HG02885 (cell line): ENCODE results near the gene LZTS2.

Experiments used
- ATAC-seq: cut with Tn5 transposase; IDR thresholded peaks from one replicate; pipeline ENCODE4 v1.9.1; 2021; ENCODE audit warnings: mild to moderate bottlenecking; ENCODE audit not compliant: unreplicated experiment, poor library complexity

The LZTS2 gene

DNA sequence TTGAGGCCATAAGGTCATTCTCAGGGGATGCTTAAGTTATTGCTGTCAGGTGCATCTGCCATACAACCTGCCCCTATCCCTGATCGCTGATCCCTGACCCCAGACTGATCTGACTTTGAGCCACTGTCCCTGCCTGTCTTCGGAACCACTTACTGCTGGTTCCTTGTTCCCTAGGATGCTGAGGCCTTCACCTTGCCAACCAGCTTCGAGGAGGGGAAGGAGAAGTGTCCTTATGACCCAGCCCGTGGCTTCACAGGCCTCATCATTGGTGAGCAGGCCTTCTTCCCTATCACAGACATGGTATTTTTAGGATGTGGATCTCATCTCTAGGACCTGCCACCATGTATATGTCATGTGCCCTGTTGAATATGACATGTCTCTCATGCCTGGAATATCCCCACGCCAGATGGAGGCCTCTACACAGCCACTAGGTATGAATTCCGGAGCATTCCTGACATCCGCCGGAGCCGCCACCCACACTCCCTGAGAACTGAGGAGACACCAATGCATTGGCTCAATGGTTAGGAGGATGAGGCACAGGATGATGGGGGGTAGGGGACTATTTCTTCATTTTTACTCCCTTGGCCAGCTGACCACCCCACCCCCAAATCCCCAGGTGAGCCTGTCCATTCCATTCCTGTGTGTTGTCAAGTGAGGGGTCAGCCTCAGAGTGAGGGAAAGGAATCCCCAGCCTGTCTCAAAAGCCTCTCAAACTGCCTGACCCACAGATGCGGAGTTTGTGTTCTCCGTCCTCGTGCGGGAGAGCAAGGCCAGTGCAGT lies 21.3 kb upstream of the LZTS2 start:
- ATAC-seq = no peak

DNA sequence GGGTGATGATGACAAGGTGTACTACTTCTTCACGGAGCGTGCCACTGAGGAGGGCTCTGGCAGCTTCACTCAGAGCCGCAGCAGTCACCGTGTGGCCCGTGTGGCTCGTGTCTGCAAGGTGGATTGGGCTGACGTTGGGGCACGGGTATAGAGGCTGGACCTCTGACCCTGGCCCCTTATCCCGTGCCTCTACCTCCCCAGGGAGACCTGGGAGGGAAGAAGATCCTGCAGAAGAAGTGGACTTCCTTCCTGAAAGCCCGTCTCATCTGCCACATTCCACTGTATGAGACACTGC lies 20.8 kb upstream of the LZTS2 start:
- no peak for ATAC-seq

DNA sequence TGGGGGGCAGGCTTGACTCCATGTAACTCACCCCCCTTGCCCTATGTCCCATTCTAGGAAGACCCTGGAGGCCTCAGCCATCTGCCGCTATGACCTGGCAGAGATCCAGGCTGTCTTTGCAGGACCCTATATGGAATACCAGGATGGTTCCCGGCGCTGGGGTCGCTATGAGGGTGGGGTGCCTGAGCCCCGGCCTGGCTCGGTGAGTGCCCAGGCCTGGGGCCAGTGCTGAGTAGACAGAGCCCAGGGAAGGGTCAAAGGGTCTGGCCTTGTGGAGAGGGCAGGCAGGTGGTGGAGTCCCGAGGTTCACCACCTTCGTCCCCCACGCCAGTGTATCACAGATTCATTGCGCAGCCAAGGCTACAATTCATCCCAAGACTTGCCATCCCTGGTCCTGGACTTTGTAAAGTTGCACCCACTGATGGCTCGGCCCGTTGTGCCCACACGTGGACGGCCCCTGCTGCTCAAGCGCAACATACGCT lies 19.8 kb upstream of the LZTS2 start:
- no peak for ATAC-seq

DNA sequence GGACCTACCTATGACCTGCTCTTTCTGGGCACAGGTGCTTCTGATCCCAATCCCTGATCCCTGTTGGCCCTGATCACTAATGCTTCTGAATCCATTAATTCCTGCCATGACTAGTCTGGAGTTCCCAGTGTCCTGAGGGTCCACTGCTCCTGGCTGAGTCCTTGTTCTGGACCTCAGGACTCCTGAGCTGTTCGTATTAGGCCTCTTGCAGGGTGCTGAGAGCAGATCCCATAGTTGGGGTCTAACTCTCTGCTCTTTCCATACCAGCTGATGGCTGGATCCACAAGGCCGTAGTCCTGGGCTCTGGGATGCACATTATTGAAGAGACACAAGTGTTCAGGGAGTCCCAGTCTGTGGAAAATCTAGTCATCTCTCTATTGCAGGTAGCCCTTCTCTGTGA lies 19.3 kb upstream of the LZTS2 start:
- no peak for ATAC-seq

DNA sequence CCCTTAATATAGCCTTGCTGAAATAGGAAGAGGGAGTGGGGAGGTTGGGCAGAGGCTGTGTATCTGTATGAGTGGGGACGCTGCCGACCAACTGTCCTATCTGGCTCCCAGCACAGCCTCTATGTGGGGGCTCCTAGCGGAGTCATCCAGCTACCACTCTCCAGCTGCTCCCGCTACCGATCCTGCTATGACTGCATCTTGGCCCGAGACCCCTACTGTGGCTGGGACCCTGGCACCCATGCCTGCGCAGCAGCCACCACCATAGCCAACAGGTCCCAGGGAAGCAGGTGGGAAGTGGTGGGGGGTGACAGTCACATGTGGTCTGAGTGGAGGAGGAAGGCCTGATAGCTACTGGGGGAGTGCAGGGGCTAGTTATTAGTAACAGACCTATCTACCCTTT lies 18.9 kb upstream of the LZTS2 start:
- no peak for ATAC-seq

DNA sequence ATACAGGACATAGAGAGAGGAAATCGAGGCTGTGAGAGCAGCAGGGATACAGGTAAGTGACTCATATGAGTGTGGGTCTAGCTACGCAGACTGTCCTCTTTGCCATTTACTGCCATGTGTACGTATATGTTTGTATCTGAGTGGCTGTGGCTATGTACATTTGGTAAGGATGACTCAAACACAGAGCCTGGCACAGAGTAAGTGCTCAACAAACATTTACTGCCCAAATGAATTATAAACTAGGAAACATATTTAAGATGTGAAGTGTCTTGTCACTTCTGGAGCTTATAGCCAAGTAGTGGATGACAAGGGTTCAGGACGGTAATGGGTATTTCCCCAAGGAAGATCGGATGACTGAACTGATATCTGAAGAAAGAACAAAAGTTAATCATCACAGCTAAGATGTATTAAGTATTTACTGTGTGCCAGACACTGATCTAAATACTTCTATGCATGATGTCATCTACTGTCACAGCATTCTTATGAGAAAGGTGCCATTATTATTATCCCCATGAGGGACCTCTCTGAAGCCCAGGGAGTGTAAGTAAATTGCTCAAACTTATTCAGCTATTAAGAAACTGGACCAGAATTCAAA lies 18.3 kb upstream of the LZTS2 start:
- no peak for ATAC-seq

DNA sequence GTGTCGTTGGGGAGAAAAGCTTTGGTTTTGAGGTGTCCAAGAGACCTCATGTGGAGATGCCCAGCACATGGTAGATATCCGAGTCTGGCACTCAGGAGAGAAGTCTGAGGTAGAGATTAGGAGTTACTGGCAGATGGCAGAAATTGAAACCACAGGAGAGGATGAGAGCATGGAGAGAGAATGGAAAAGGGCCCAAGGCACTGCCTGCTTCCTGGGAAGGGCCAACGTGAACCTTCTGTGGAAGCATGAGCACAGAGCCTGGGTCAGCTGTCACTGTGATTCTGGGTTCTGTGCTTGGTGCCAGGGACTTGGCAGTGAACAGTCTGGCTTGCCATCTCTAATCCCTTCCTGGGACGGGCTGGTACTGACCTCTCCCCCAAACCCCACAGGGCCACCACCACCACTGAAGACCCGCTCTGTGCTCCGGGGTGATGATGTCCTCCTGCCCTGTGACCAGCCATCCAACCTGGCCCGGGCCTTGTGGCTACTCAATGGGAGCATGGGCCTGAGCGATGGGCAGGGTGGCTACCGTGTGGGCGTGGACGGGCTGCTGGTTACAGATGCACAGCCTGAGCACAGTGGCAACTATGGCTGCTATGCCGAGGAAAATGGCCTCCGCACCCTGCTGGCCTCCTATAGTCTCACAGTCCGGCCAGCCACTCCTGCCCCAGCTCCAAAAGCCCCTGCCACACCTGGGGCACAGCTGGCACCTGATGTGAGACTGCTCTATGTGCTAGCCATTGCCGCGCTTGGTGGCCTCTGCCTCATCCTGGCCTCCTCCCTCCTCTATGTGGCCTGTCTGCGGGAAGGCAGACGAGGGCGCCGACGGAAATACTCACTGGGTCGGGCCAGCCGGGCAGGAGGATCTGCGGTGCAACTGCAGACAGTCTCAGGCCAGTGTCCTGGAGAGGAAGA lies 16.4 kb upstream of the LZTS2 start:
- no peak for ATAC-seq

DNA sequence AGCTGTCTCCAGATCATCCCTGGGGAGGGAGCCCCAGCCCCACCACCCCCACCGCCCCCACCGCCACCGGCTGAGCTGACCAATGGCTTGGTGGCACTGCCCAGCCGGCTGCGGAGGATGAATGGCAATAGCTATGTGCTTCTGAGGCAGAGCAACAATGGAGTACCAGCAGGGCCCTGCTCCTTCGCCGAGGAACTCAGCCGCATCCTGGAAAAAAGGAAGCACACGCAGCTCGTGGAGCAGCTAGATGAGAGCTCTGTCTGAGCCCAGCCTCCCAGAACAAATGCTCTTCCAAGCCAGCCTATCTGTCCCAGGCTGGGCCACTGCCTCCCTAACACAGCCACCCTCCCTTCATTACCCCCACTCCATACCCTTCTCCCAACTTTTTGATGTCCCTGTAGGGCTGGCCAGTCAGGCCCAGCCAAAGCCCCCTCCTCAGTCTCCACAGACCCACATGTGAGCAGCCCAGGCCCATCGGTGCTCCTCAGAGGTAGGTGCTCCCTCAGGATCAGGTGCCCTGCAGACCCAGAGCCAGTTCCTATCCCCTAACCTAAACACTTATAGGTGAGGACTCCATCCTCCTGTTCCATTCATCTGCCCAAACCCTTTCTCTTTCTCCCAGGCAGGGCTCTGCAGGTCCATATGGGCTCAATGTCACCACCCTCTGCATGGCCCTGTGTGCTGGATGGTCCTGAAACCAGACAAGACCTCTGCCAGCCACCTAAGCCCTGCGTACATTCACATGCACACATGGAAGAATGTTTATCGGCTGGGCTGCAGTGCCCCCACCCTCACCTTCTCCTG lies 15.5 kb upstream of the LZTS2 start:
- no peak for ATAC-seq

DNA sequence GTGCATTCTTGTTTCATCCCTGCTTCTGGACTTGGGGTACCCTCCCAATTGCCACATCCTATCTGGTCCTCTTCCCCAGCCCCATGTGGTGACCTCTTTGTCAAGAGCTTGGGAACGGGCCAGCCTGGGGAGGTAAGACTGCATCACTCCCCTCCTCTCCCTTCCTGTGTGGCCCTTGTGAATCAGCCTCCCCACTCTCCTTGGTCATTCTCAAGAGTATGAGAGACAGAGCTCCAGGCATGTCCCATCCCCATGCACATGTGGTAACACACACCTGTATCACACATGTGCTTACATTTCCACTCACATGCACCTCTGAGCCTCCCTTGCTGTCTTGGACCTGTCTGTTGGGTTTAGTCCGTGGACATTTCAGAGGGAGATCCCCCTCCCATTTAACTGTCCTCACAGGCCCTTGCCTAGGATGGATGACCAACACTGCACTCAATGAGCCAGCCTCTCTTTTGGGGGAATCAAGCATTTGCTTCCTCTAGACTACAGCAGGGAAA lies 14.9 kb upstream of the LZTS2 start:
- no peak for ATAC-seq

DNA sequence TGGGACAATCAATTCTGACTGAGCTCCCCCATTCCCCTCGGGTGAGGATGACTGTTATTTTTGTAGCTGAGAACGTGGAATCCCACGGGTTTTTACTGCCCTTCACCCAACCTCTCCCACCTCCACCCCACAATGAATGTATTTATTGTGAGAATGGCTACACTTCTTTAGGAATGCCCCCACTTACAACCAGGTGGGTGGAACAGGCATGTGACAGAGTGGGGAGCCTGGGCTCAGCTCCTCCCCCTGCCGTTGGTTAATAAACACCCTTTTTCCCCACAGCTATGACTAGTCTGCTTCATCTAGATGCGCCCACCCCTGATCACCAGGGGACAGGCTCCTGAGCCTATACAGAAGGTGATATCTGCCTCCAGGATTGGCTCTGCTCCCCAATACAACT lies 14.3 kb upstream of the LZTS2 start:
- no peak for ATAC-seq

DNA sequence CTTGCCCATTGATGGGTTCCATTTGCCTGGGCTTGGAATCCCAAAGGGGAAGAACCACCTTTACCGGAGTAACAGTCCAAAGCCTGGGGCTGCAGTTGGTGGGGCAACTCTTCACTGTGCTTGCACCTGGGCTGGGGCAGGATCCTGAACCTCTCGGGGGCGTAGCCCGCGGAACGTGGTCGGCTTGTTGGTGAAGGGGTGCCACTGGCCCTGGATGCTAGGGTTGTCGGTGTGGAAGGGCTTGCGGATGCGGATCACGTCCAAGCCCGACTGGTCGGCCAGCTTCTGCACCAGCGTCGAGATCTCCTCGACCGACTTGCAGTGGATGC lies 13.0 kb upstream of the LZTS2 start:
- ATAC-seq = no peak

DNA sequence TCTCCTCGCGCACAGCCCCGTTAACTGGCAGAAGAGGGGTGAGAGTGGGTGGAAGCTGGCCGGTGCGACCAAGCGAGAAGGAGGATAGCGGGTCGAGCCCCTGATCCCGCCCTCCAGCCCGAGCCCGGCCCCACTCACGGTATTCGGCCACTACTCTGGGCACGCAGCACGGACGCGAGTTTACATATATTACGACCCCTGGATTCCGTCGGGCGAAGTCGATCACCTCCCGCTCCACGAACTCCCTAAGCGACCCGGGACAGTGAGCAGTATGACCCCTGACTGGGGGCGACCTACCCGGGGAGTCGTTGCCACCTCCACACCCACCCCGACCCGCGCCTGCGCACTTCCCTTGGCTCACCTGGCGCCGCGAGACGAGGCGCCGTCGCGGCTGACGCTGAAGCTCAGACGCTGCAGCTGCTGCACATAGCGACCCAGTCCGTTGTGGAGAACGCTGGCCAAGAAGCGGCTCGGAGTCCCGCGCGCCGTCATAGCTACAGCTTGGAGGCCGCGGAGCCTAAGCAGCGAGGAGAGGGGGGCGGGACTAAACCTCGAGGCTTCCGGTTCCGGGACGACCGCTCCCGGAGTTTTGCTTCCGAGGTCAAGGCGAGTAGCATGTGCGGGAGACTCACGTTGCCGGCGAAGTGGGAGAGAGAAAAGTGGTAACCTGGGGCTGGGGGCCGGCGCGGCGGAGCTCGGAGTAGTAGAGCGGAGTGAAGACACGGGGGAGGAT lies 12.5 kb upstream of the LZTS2 start, which contains the start of the genes MRPL43 and TWNK:
TSS of gene MRPL43 (minus strand) at position 546 of the 733 bp plus-strand sequence. CDS start at position 492, 54 bp downstream.
TSS of gene TWNK (plus strand) at position 592 of the 733 bp plus-strand sequence. CDS start 668 bp downstream, outside the sequence.
- peak; percentile 85 for ATAC-seq

DNA sequence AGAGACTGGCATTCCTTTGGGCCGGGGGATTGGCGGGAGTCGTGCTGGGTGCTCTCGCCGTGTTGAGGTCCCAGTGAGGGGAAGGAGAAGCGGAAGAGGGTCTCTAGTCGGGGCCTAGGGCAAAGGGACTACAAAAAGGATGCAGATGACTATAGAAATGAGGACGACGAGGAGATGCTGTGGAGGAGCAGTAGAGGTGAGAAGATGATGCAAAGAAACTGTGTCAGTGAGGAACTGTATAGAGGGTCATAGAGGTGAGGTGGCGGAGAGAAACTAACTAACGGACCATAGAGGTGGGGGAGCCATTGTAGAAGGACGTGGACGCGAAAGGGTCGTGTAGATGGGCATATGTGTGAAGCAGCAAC lies 11.9 kb upstream of the LZTS2 start:
- ATAC-seq = no peak

GRCh38 chr10:100988166-100988565 lies 11.4 kb upstream of the LZTS2 start:
- ATAC-seq = no peak

DNA sequence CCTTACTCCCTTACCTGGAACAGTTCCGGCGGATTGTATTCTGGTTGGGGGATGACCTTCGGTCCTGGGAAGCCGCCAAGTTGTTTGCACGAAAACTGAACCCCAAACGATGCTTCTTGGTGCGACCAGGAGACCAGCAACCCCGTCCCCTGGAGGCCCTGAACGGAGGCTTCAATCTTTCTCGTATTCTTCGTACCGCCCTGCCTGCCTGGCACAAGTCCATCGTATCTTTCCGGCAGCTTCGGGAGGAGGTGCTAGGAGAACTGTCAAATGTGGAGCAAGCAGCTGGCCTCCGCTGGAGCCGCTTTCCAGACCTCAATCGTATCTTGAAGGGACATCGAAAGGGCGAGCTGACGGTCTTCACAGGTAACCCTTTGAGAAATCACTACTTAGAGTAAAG lies 10.5 kb upstream of the LZTS2 start:
- ATAC-seq = no peak

GRCh38 chr10:100993986-100994708 lies 5.5 kb upstream of the LZTS2 start:
- ATAC-seq = no peak

DNA sequence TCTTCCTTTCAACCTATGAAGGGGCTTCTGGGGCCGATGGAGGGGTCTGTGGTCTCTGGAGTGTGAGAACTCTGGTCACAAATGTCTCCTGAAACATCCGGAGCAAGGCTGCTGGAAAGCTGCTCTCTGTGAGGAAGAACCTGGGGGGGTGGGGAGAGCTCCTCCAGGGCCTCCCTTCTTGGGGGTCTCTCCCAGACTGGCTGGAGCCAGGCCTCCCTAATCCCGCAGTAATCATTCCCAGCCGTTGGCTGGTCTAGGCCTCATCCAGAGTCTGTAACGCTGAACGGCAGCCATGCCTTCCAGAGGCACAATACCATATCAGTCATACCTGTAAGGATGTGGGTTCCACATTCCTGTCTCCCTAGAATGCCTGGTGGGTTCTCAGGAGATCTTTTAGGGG lies 4.4 kb upstream of the LZTS2 start:
- no peak for ATAC-seq

DNA sequence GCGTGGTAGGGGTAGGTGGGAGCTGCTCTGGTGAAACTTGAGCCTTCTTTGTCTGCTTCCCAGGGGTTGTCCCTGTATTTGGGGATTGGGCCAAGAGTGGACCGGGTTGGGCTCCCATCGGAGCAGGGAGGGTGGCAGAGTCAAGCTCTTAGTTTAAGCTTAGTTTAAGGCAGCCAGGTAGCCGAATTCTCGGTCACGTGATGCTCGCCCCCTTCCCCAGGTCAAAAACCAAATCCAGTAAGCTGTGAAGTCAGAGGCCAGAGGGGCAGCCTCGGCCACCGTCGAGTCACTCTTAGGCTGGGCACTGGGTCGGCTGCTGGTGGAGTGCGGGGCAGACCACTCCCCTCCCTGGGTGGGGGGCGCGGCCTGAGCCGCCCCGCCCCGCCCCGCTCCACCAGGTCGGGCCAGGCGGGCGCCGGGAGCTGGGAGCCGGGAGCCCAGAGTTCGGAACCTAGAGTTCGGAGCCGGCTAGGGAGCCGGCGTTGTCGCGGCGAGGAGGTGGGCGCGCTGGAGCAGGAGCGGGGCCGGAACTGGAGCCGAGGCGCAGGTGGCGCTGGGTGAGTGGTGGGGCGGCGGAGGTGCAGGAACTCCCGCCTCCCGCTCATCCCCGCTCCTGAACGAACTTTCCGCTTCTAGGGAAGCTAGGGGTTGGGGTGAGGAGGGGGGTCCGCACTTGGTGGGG lies 2.8 kb upstream of the LZTS2 start:
- no peak for ATAC-seq
